WTC11 (cell line): Measurements from ENCODE around the gene JAKMIP1.

Source experiments
- ATF1 ChIP-seq: sonication (generic); formaldehyde crosslinking; IDR thresholded peaks from 2 replicates; pipeline ENCODE4 v1.8.1; 2023; ENCODE audit warnings: mild to moderate bottlenecking, moderate library complexity, missing genetic modification reagents
- CREB1 ChIP-seq: sonication (generic); formaldehyde crosslinking; IDR thresholded peaks from 2 replicates; pipeline ENCODE4 v1.8.0; 2023; ENCODE audit warnings: mild to moderate bottlenecking, missing genetic modification reagents
- CTCF ChIP-seq: fragments of 200-600 bp; IDR thresholded peaks from 2 replicates; pipeline ENCODE4 v1.8.0; 2022; ENCODE audit warnings: antibody characterized with exemption
- FOXK1 ChIP-seq: sonication (generic); formaldehyde crosslinking; IDR thresholded peaks from 2 replicates; pipeline ENCODE4 v1.8.0; 2022; ENCODE audit warnings: mild to moderate bottlenecking, moderate library complexity, missing genetic modification reagents
- GRHL2 ChIP-seq: fragments of 250-450 bp; sonication (Bioruptor Pico); IDR thresholded peaks from 2 replicates; pipeline ENCODE4 v1.8.0; 2022; ENCODE audit warnings: mild to moderate bottlenecking, moderate library complexity; ENCODE audit not compliant: insufficient replicate concordance, severe bottlenecking
- JUN ChIP-seq: sonication (generic); formaldehyde crosslinking; IDR thresholded peaks from 2 replicates; pipeline ENCODE4 v1.8.0; 2023; ENCODE audit warnings: mild to moderate bottlenecking, missing genetic modification reagents
- MYBL2 ChIP-seq: sonication (generic); formaldehyde crosslinking; IDR thresholded peaks from 2 replicates; pipeline ENCODE4 v1.8.1; 2023; ENCODE audit warnings: mild to moderate bottlenecking, moderate library complexity, missing genetic modification reagents
- SP1 ChIP-seq: sonication (generic); formaldehyde crosslinking; conservative IDR thresholded peaks from 2 replicates; pipeline ENCODE4 v1.8.1; 2022; ENCODE audit warnings: missing genetic modification reagents
- TEAD4 ChIP-seq: sonication (generic); formaldehyde crosslinking; IDR thresholded peaks from 2 replicates; pipeline ENCODE4 v1.8.0; 2022; ENCODE audit warnings: mild to moderate bottlenecking, missing genetic modification reagents
- ZNF317 ChIP-seq: sonication (generic); formaldehyde crosslinking; IDR thresholded peaks from 2 replicates; pipeline ENCODE4 v1.8.1; 2023; ENCODE audit warnings: low read depth, mild to moderate bottlenecking, moderate library complexity, missing genetic modification reagents, borderline replicate concordance
- ZNF396 ChIP-seq: fragments of 250-450 bp; sonication (Bioruptor Pico); IDR thresholded peaks from 2 replicates; pipeline ENCODE4 v1.8.0; 2021; ENCODE audit warnings: mild to moderate bottlenecking, moderate library complexity, borderline replicate concordance
- ZNF512 ChIP-seq: sonication (generic); formaldehyde crosslinking; IDR thresholded peaks from 2 replicates; pipeline ENCODE4 v1.8.1; 2022; ENCODE audit warnings: missing genetic modification reagents, borderline replicate concordance
- TF ChIP-seq, protein P1 (sequence below): sonication (generic); formaldehyde crosslinking; IDR thresholded peaks from 2 replicates; pipeline ENCODE4 v1.8.0; 2022; ENCODE audit warnings: mild to moderate bottlenecking, missing genetic modification reagents

GRCh38 chr4:6109842-6110560, 90.3 kb downstream of the JAKMIP1 start:
- TF ChIP-seq FOXK1 (no peak), CTCF (peak; percentile 65; the same call in 1 of the 2 replicates), JUN (no peak), ZNF396 (no peak), GRHL2 (CRISPR knock-in tag) (no peak), ATF1 (CRISPR knock-in tag) (no peak), ZNF512 (CRISPR knock-in tag) (no peak), MYBL2 (CRISPR knock-in tag) (no peak), SP1 (CRISPR knock-in tag) (no peak), CREB1 (no peak), ZNF317 (CRISPR knock-in tag) (no peak), TEAD4 (CRISPR knock-in tag) (no peak)
- TF ChIP-seq, protein P1, sequence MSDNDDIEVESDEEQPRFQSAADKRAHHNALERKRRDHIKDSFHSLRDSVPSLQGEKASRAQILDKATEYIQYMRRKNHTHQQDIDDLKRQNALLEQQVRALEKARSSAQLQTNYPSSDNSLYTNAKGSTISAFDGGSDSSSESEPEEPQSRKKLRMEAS (CRISPR knock-in tag) = no peak; the same call in 1 of the 2 replicates
